Left ventricle myocardium inferior (tissue), 1 donor: ENCODE results near the gene OIP5. TPM values are rescaled to one million over a fixed set of nuclear protein-coding genes. Genes with fewer than 3 reads are reported as not detected.

Experiments used
- DNase-seq: peaks from one replicate; pipeline ENCODE4 v3.0.0-alpha.2; 2020
- H3K27ac ChIP-seq: fragments of 200-600 bp; replicated peaks from 2 replicates; pipeline ENCODE4 v1.8.0; 2021
- H3K27me3 ChIP-seq: fragments of 200-600 bp; 2 replicates; pipeline ENCODE4 v1.8.0; 2021; ENCODE audit warnings: low read depth
- H3K36me3 ChIP-seq: fragments of 200-600 bp; 2 replicates; pipeline ENCODE4 v1.8.0; 2021
- H3K4me1 ChIP-seq: fragments of 200-600 bp; 2 replicates; pipeline ENCODE4 v1.8.0; 2021
- H3K4me3 ChIP-seq: fragments of 200-600 bp; 2 replicates; pipeline ENCODE4 v1.8.0; 2021; ENCODE audit warnings: mild to moderate bottlenecking, moderate library complexity
- H3K9me3 ChIP-seq: fragments of 200-600 bp; replicated peaks from 2 replicates; pipeline ENCODE4 v1.8.0; 2021
- intact Hi-C: fragments of 100-400 bp; cut with micrococcal nuclease; formaldehyde crosslinking; loops from one replicate; pipeline ENCODE4 v1.11.0; 2022
- total RNA-seq: library from RNA; stranded (reverse); fragmentation: NEBNext Ultra II Directional; extraction: Animal tissue kit (Norgen Biotek cat#: 25700); gene quantifications from one replicate; pipeline ENCODE4 v1.2.1, GENCODE V29; 2021
- TF ChIP-seq, protein P1 (sequence below): fragments of 200-600 bp; IDR thresholded peaks from 2 replicates; pipeline ENCODE4 v1.8.0; 2021; ENCODE audit warnings: antibody characterized with exemption, mild to moderate bottlenecking, borderline replicate concordance
- donor health status: DM: no; HTN: yes; CAD: no; lungs with severe emphysema.

OIP5 gene
- total RNA-seq, 1 donor from 2014 or later, result 0.19 TPM

DNA sequence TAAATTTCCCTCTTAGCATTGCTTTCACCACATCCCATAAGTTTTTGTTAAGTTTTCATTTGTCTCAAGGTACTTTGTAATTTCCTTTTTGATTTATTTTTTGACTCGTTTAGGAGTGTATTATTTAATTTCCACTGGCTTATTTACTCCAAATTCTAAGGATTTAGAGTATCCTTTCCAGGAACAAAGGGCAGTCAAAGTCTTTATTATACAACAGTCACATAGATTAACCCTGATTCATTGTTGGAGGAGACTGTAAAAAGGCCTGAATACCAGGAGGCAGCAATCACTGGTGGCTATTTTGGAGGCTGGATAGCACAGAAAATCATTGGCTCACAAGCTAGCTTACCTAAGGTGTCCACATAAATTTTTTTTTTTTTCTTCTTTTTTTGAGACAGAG is 39.9 kb downstream of the OIP5 start:
- H3K36me3 ChIP-seq, result peaks cover 76% of the 10 kb centered on the region
- no peak overlapping the region for H3K4me3 ChIP-seq
- no peaks in the 10 kb centered on the region for H3K9me3 ChIP-seq
- intact Hi-C loops, result no loop called here
- H3K27me3 ChIP-seq, result no peaks in the 10 kb centered on the region
- no peak for DNase-seq
- peaks cover 26% of the 10 kb centered on the region for H3K4me1 ChIP-seq
- H3K27ac ChIP-seq, result no peak overlapping the region
- TF ChIP-seq, protein P1, sequence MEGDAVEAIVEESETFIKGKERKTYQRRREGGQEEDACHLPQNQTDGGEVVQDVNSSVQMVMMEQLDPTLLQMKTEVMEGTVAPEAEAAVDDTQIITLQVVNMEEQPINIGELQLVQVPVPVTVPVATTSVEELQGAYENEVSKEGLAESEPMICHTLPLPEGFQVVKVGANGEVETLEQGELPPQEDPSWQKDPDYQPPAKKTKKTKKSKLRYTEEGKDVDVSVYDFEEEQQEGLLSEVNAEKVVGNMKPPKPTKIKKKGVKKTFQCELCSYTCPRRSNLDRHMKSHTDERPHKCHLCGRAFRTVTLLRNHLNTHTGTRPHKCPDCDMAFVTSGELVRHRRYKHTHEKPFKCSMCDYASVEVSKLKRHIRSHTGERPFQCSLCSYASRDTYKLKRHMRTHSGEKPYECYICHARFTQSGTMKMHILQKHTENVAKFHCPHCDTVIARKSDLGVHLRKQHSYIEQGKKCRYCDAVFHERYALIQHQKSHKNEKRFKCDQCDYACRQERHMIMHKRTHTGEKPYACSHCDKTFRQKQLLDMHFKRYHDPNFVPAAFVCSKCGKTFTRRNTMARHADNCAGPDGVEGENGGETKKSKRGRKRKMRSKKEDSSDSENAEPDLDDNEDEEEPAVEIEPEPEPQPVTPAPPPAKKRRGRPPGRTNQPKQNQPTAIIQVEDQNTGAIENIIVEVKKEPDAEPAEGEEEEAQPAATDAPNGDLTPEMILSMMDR, result no peak

DNA sequence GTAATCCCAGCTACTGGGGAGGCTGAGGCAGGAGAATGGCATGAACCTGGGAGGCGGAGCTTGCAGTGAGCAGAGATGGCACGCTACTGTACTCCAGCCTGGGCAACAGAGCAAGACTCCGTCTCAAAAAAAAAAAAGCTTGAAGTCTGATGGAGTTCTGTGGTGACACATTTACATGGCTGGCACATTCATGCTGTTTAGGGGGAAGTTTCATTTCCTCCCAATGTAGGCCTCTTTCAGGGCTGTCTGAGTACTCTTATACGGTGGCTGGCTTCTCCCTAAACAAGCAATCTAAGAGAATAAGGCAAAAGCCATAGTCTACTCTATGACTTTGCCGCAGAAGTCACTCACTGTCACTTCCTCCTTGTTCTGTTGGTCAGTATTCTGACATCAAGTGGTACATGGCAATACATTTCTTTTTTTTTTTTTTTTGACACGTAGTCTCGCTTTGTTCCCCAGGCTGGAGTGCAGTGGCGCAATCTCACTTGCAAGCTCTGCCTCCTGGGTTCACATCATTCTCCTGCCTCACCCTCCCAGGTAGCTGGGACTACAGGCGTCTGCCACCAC is 41.2 kb downstream of the OIP5 start:
- DNase-seq, result no peak
- peaks cover 76% of the 10 kb centered on the region for H3K36me3 ChIP-seq
- intact Hi-C loops, result no loop called here
- H3K4me3 ChIP-seq, result no peak overlapping the region
- H3K27me3 ChIP-seq, result no peaks in the 10 kb centered on the region
- no peaks in the 10 kb centered on the region for H3K9me3 ChIP-seq
- peaks cover 40% of the 10 kb centered on the region for H3K4me1 ChIP-seq
- TF ChIP-seq, protein P1, result no peak
- no peak overlapping the region for H3K27ac ChIP-seq

DNA sequence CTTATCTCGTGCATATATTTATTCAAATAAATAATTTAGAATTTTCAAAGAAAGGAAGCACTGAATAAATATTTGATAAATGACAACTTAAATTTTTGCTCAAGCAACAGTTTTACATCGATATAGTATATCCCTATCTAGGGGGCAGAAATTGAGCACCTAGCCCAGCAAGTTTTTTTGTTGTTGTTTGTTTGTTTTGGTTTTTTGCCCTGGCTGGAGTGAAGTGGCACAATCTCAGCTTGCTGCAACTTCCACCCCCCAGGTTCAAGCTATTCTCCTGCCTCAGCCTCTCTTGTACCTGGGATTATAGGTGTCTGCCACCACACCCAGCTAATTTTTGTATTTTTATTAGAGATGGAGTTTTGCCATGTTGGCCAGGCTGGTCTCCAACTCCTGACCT is 42.4 kb downstream of the OIP5 start:
- H3K27ac ChIP-seq, result no peak overlapping the region
- intact Hi-C loops, result no loop called here
- H3K27me3 ChIP-seq, result no peaks in the 10 kb centered on the region
- H3K4me1 ChIP-seq, result peaks cover 52% of the 10 kb centered on the region
- TF ChIP-seq, protein P1, result no peak
- DNase-seq, result no peak
- H3K4me3 ChIP-seq, result no peak overlapping the region
- H3K36me3 ChIP-seq, result peaks cover 84% of the 10 kb centered on the region
- no peaks in the 10 kb centered on the region for H3K9me3 ChIP-seq

DNA sequence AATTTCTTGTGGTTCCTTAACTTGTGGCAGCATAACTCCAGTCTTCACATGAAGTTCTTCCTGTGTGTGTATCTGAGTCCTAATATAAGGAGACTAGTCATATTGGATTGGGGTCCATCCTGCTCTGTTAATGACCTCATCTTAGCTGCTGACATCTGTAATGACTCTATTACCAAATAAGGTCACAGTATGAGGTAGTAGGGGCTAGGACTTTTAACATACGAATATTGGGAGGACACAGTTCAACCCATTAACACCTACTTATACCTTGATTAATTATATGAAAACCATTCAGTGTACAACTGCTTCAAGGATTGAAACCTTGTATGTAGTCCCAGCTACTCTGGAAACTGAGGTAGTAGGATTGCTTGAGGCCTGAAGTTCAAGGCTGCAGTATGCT is 43.9 kb downstream of the OIP5 start:
- Histone ChIP-seq H3K4me3 (no peak overlapping the region), H3K4me1 (peaks cover 56% of the 10 kb centered on the region), H3K27ac (no peak overlapping the region), H3K27me3 (no peaks in the 10 kb centered on the region), H3K36me3 (peaks cover 73% of the 10 kb centered on the region), H3K9me3 (no peaks in the 10 kb centered on the region)
- intact Hi-C loops, result no loop called here
- DNase-seq, result no peak
- TF ChIP-seq, protein P1, result no peak

DNA sequence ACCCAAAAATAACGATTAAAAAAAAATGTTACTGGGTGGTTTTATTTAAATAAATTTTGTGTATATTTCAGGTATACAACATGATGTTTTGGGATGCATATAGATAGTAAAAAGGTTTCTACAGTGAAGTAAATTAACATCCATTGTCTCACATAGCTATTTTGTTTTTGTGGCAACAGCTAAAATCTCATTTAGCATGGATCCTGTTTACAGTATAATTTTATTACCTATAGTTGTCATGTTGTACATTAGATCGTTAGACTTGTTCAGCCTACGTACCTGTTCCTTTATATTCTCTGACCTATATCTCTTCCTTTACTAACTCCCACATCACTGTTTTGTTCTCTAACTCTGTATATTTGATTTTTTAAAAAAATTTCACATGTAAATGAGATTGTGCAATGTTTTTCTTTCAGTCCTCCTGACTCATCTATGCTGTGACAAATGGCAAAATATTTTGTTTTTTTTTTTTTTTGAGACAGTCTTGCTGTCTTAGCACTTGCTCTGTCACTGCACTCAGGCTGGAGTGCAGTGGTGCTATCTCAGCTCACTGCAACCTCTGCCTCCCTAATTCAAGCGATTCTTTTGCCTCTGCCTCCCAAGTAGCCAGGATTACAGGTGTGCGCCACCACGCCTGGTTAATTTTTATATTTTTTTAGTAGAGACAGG is 45.6 kb downstream of the OIP5 start:
- DNase-seq, result no peak
- H3K36me3 ChIP-seq, result peaks cover 61% of the 10 kb centered on the region
- H3K27me3 ChIP-seq, result no peaks in the 10 kb centered on the region
- no peaks in the 10 kb centered on the region for H3K9me3 ChIP-seq
- peaks cover 62% of the 10 kb centered on the region for H3K4me1 ChIP-seq
- H3K4me3 ChIP-seq, result no peak overlapping the region
- intact Hi-C loops, result no loop called here
- no peak overlapping the region for H3K27ac ChIP-seq
- TF ChIP-seq, protein P1, result no peak
